Measurements from ENCODE around the gene KCNIP4. TPM values are rescaled to one million over a fixed set of nuclear protein-coding genes. Genes with fewer than 3 reads are reported as not detected.

Gene KCNIP4
- total RNA-seq, 1 donor from 2014 or later, result 0.59 TPM

GRCh38 chr4:21900211-21900610 lies 48.4 kb downstream of the KCNIP4 start:
- H3K4me1 ChIP-seq (ENCODE audit: insufficient read depth, low read length), result no peaks in the 10 kb centered on the region
- FAIRE-seq (no peak), DNase-seq (ENCODE audit: low read depth) (no peak)
- no peaks in the 10 kb centered on the region for H3K27me3 ChIP-seq (ENCODE audit: insufficient read depth, low read length)
- Mint-ChIP-seq H3K4me3 (ENCODE audit: unreplicated experiment) (no peak overlapping the region), H3K27ac (ENCODE audit: unreplicated experiment) (no peak overlapping the region), H3K27me3 (ENCODE audit: low read depth, unreplicated experiment) (no peaks in the 10 kb centered on the region), H3K4me1 (ENCODE audit: low read depth, unreplicated experiment) (peaks cover 9% of the 10 kb centered on the region), H3K9me3 (ENCODE audit: unreplicated experiment) (peaks cover 6% of the 10 kb centered on the region), H3K36me3 (ENCODE audit: low read depth, unreplicated experiment) (no peaks in the 10 kb centered on the region)
- no peaks in the 10 kb centered on the region for H4K20me1 ChIP-seq (ENCODE audit: insufficient read depth, low read length)
- no peaks in the 10 kb centered on the region for H3K9me3 ChIP-seq (ENCODE audit: insufficient read depth, low read depth, low read length)
- H3K4me2 ChIP-seq (ENCODE audit: low read length), result no peak overlapping the region
- H3K79me2 ChIP-seq (ENCODE audit: insufficient read depth, low read length), result no peaks in the 10 kb centered on the region
- H3K9ac ChIP-seq (ENCODE audit: low read length), result no peak overlapping the region
- no peaks in the 10 kb centered on the region for H3K36me3 ChIP-seq (ENCODE audit: insufficient read depth, low read length)
- no peak for TF ChIP-seq EZH2 (IDR thresholded peaks at IDR 0.05; ENCODE audit: insufficient read depth, low read length)
- no peak for TF ChIP-seq CTCF (IDR thresholded peaks at IDR 0.05; ENCODE audit: insufficient read depth, low read depth, low read length)
- no peak overlapping the region for H3K27ac ChIP-seq (ENCODE audit: low read depth, low read length)
- H3K4me3 ChIP-seq (ENCODE audit: insufficient read depth, low read depth, low read length), result no peak overlapping the region
- no peak overlapping the region for H2AFZ ChIP-seq (ENCODE audit: low read depth, low read length)

- no peak overlapping the region for H3K4me3 Mint-ChIP-seq (ENCODE audit: unreplicated experiment)
- no peaks in the 10 kb centered on the region for H3K9me3 ChIP-seq (ENCODE audit: insufficient read depth, low read depth, low read length)
- TF ChIP-seq EZH2 (IDR thresholded peaks at IDR 0.05; ENCODE audit: insufficient read depth, low read length) (no peak), CTCF (IDR thresholded peaks at IDR 0.05; ENCODE audit: insufficient read depth, low read depth, low read length) (no peak)
- H3K27ac ChIP-seq (ENCODE audit: low read depth, low read length), result no peak overlapping the region
- no peaks in the 10 kb centered on the region for H3K79me2 ChIP-seq (ENCODE audit: insufficient read depth, low read length)
- peaks cover 6% of the 10 kb centered on the region for H3K9me3 Mint-ChIP-seq (ENCODE audit: unreplicated experiment)
- peaks cover 9% of the 10 kb centered on the region for H3K4me1 Mint-ChIP-seq (ENCODE audit: low read depth, unreplicated experiment)
- no peaks in the 10 kb centered on the region for H3K4me1 ChIP-seq (ENCODE audit: insufficient read depth, low read length)
- H3K36me3 Mint-ChIP-seq (ENCODE audit: low read depth, unreplicated experiment), result no peaks in the 10 kb centered on the region
- H3K4me2 ChIP-seq (ENCODE audit: low read length), result no peak overlapping the region
- no peaks in the 10 kb centered on the region for H3K27me3 ChIP-seq (ENCODE audit: insufficient read depth, low read length)
- H4K20me1 ChIP-seq (ENCODE audit: insufficient read depth, low read length), result no peaks in the 10 kb centered on the region
- H2AFZ ChIP-seq (ENCODE audit: low read depth, low read length), result no peak overlapping the region
- no peak for DNase-seq (ENCODE audit: low read depth)
- no peak overlapping the region for H3K27ac Mint-ChIP-seq (ENCODE audit: unreplicated experiment)
- H3K4me3 ChIP-seq (ENCODE audit: insufficient read depth, low read depth, low read length), result no peak overlapping the region
- FAIRE-seq, result no peak
- H3K27me3 Mint-ChIP-seq (ENCODE audit: low read depth, unreplicated experiment), result no peaks in the 10 kb centered on the region
- H3K9ac ChIP-seq (ENCODE audit: low read length), result no peak overlapping the region
- no peaks in the 10 kb centered on the region for H3K36me3 ChIP-seq (ENCODE audit: insufficient read depth, low read length)
These were observed 50.5 kb downstream of the KCNIP4 start for GRCh38 chr4:21898101-21898500.

- Mint-ChIP-seq H3K4me1 (ENCODE audit: low read depth, unreplicated experiment) (peaks cover 4% of the 10 kb centered on the region), H3K9me3 (ENCODE audit: unreplicated experiment) (peaks cover 6% of the 10 kb centered on the region), H3K27ac (ENCODE audit: unreplicated experiment) (no peak overlapping the region), H3K27me3 (ENCODE audit: low read depth, unreplicated experiment) (no peaks in the 10 kb centered on the region), H3K4me3 (ENCODE audit: unreplicated experiment) (no peak overlapping the region), H3K36me3 (ENCODE audit: low read depth, unreplicated experiment) (no peaks in the 10 kb centered on the region)
- Histone ChIP-seq H3K27me3 (ENCODE audit: insufficient read depth, low read length) (no peaks in the 10 kb centered on the region), H3K4me2 (ENCODE audit: low read length) (no peak overlapping the region), H3K4me1 (ENCODE audit: insufficient read depth, low read length) (no peaks in the 10 kb centered on the region), H3K9me3 (ENCODE audit: insufficient read depth, low read depth, low read length) (no peaks in the 10 kb centered on the region), H3K27ac (ENCODE audit: low read depth, low read length) (no peak overlapping the region), H3K36me3 (ENCODE audit: insufficient read depth, low read length) (no peaks in the 10 kb centered on the region), H3K4me3 (ENCODE audit: insufficient read depth, low read depth, low read length) (no peak overlapping the region), H3K9ac (ENCODE audit: low read length) (no peak overlapping the region), H3K79me2 (ENCODE audit: insufficient read depth, low read length) (no peaks in the 10 kb centered on the region), H2AFZ (ENCODE audit: low read depth, low read length) (no peak overlapping the region), H4K20me1 (ENCODE audit: insufficient read depth, low read length) (no peaks in the 10 kb centered on the region)
- FAIRE-seq (no peak), DNase-seq (ENCODE audit: low read depth) (no peak)
- no peak for TF ChIP-seq EZH2 (IDR thresholded peaks at IDR 0.05; ENCODE audit: insufficient read depth, low read length)
- TF ChIP-seq CTCF (IDR thresholded peaks at IDR 0.05; ENCODE audit: insufficient read depth, low read depth, low read length), result no peak
These were observed 51.8 kb downstream of the KCNIP4 start for GRCh38 chr4:21896767-21897166.
